ENCODE data around the gene MPP2.

The MPP2 gene

DNA sequence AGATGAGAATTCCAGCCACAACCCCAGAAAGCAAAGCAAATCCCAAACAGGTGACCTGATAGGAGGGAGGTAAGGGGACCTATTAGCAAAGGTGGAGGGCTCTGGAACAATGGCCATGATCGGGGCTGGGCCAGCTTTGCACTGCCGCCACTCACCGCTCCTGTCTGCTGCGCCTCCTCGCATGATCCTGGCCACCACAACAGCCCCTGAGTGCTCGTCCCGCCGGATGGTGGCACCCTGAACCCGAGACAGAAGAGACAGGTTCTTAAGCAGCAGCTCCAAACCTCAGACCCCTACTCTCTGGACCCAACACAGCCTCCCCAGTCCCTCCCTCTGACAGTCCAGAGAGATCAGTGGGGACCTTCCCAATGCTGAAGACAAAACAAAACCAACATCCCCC, 79.7 kb downstream of the MPP2 start:
- DNase-seq = no peak
- Histone ChIP-seq H3K27me3 (ENCODE audit: insufficient read depth, low read depth, severe bottlenecking) (no peaks in the 10 kb centered on the region), H3K36me3 (peaks cover 79% of the 10 kb centered on the region), H3K9me3 (ENCODE audit: severe bottlenecking) (no peaks in the 10 kb centered on the region), H3K27ac (no peak overlapping the region), H3K4me3 (ENCODE audit: low read depth, low read length) (no peak overlapping the region)
- TF ChIP-seq, protein P1, sequence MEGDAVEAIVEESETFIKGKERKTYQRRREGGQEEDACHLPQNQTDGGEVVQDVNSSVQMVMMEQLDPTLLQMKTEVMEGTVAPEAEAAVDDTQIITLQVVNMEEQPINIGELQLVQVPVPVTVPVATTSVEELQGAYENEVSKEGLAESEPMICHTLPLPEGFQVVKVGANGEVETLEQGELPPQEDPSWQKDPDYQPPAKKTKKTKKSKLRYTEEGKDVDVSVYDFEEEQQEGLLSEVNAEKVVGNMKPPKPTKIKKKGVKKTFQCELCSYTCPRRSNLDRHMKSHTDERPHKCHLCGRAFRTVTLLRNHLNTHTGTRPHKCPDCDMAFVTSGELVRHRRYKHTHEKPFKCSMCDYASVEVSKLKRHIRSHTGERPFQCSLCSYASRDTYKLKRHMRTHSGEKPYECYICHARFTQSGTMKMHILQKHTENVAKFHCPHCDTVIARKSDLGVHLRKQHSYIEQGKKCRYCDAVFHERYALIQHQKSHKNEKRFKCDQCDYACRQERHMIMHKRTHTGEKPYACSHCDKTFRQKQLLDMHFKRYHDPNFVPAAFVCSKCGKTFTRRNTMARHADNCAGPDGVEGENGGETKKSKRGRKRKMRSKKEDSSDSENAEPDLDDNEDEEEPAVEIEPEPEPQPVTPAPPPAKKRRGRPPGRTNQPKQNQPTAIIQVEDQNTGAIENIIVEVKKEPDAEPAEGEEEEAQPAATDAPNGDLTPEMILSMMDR (IDR thresholded peaks at IDR 0.05; ENCODE audit: low read depth, low read length) = no peak

DNA sequence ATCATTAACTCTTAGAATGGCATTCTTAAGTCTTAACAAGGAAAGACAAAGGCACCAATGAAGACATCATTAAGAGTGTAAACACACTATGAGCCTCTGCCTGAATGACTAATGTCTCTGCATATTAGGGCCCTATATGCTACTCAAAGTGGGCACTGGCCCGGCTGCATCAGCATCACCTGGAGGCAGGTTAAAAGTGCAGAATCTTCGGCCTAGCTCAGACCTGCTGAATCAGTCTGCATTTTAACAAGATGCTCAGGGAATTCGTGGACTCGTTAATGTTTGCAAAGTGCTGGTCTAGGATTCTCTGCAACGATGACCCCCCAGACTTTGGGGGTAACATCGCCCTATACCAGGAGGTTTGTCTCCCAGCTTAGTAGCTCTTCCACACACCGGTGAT, 81.1 kb downstream of the MPP2 start:
- H3K36me3 ChIP-seq = peaks cover 78% of the 10 kb centered on the region
- H3K4me3 ChIP-seq (ENCODE audit: low read depth, low read length) = no peak overlapping the region
- DNase-seq = no peak
- H3K27ac ChIP-seq = no peak overlapping the region
- TF ChIP-seq, protein P1 (IDR thresholded peaks at IDR 0.05; ENCODE audit: low read depth, low read length) = no peak
- H3K9me3 ChIP-seq (ENCODE audit: severe bottlenecking) = no peaks in the 10 kb centered on the region
- no peaks in the 10 kb centered on the region for H3K27me3 ChIP-seq (ENCODE audit: insufficient read depth, low read depth, severe bottlenecking)

DNA sequence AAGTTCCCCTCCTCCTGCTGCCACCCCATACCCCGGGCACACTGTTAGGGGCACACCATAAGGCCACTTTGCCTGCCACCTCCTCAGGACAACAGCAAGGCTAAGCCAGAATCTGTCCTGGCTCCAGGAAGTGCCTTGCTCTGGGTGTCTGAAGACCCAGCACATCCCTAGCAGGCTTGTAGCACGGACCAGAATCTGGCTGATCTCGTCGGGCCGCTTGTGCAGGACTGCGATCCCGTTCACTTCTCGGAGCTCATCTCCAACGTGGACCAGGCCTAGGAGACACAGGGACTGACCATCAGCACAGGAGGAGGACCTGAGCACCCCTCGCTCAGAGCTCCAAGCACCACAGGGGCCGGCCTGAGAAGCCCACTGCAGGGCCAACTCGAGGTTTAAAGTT, 81.8 kb downstream of the MPP2 start:
- no peak overlapping the region for H3K4me3 ChIP-seq (ENCODE audit: low read depth, low read length)
- no peak overlapping the region for H3K27ac ChIP-seq
- H3K9me3 ChIP-seq (ENCODE audit: severe bottlenecking) = no peaks in the 10 kb centered on the region
- no peak for DNase-seq
- TF ChIP-seq, protein P1 (IDR thresholded peaks at IDR 0.05; ENCODE audit: low read depth, low read length) = no peak
- H3K36me3 ChIP-seq = peaks cover 78% of the 10 kb centered on the region
- H3K27me3 ChIP-seq (ENCODE audit: insufficient read depth, low read depth, severe bottlenecking) = no peaks in the 10 kb centered on the region

All from WERI-Rb-1 (cell line).